HG02759 (cell line): ENCODE data around the gene GALC.

Experiments used
- ATAC-seq: cut with Tn5 transposase; IDR thresholded peaks from one replicate; pipeline ENCODE4 v1.9.1; 2021; ENCODE audit warnings: mild to moderate bottlenecking, moderate library complexity; ENCODE audit not compliant: unreplicated experiment

Gene GALC

GRCh38 chr14:88007608-88008007, 14.6 kb upstream of the GALC start:
- no peak for ATAC-seq

GRCh38 chr14:88005978-88006851, 13.2 kb upstream of the GALC start:
- peak; percentile 95 for ATAC-seq

GRCh38 chr14:88005050-88005481, 12.1 kb upstream of the GALC start, which contains the start of gene GPR65:
Gene GPR65, plus strand, starts transcription at chr14:88005135. Its CDS starts 5,713 bp downstream, at chr14:88010848.
- peak; percentile 66 for ATAC-seq

GRCh38 chr14:88004506-88005036, 11.6 kb upstream of the GALC start:
- ATAC-seq, result no peak

GRCh38 chr14:88003425-88003824, 10.4 kb upstream of the GALC start:
- no peak for ATAC-seq

- ATAC-seq, result no peak
These were observed 9.6 kb upstream of the GALC start for GRCh38 chr14:88002421-88003075.

- ATAC-seq, result no peak
These were observed 6.3 kb upstream of the GALC start for GRCh38 chr14:87999277-87999676.

- ATAC-seq, result no peak
These were observed 5.5 kb upstream of the GALC start for GRCh38 chr14:87998482-87998881.

- ATAC-seq, result no peak
These were observed 3.3 kb upstream of the GALC start for GRCh38 chr14:87996291-87996592.

- ATAC-seq, result no peak
These were observed 2.7 kb upstream of the GALC start for GRCh38 chr14:87995500-87996290.

- ATAC-seq, result peak; percentile 31
These were observed 2.0 kb upstream of the GALC start for GRCh38 chr14:87994974-87995373.

GRCh38 chr14:87992346-87992717, 650 bp downstream of the GALC start:
- no peak for ATAC-seq

- no peak for ATAC-seq
These were observed 2.3 kb downstream of the GALC start for GRCh38 chr14:87990682-87991081.

GRCh38 chr14:87989956-87990299, 3.1 kb downstream of the GALC start:
- no peak for ATAC-seq

- ATAC-seq, result no peak
These were observed 3.6 kb downstream of the GALC start for GRCh38 chr14:87989221-87989955.

GRCh38 chr14:87979689-87980088, 13.3 kb downstream of the GALC start:
- ATAC-seq, result no peak

- ATAC-seq, result no peak
These were observed 17.3 kb downstream of the GALC start for GRCh38 chr14:87975636-87976035.

GRCh38 chr14:87971010-87971409, 22.0 kb downstream of the GALC start:
- peak; percentile 80 for ATAC-seq

- no peak for ATAC-seq
These were observed 25.5 kb downstream of the GALC start for GRCh38 chr14:87967496-87967895.

GRCh38 chr14:87966816-87967215, 26.2 kb downstream of the GALC start:
- ATAC-seq, result no peak

GRCh38 chr14:87961246-87961645, 31.7 kb downstream of the GALC start:
- ATAC-seq, result no peak
